Activated B cell treated with CpG ODN at 0.5 μM for 24 hours (primary cell): ENCODE data around the gene PRKN. TPM values are rescaled to one million over a fixed set of nuclear protein-coding genes. Genes with fewer than 3 reads are reported as not detected.

Experiments used
- ATAC-seq: fragments of 200-7000 bp; cut with Tn5 transposase; one replicate; pipeline ENCODE4 v1.10.0; 2021; ENCODE audit warnings: low read depth, mild to moderate bottlenecking, moderate library complexity
- CTCF ChIA-PET: fragments of 350-600 bp; sonication (Branson Sonifier 250); formaldehyde crosslinking; loops from one replicate; lab custom pipeline; 2021; ENCODE audit warnings: antibody characterized with exemption; lab: Charles Lee
- POLR2A ChIA-PET: fragments of 350-600 bp; sonication (Branson Sonifier 250); formaldehyde crosslinking; loops from one replicate; lab custom pipeline; 2021; ENCODE audit warnings: antibody characterized with exemption; lab: Charles Lee
- DNase-seq: peaks from one replicate; pipeline ENCODE4 v3.0.0; 2022
- H3K27ac Mint-ChIP-seq: one replicate; pipeline ENCODE4 v1.8.0; 2020; ENCODE audit warnings: mixed read lengths
- H3K27me3 Mint-ChIP-seq: one replicate; pipeline ENCODE4 v1.8.0; 2021; ENCODE audit warnings: mixed read lengths
- H3K36me3 Mint-ChIP-seq: one replicate; pipeline ENCODE4 v1.8.0; 2021; ENCODE audit warnings: low read depth, mixed read lengths
- H3K4me1 Mint-ChIP-seq: one replicate; pipeline ENCODE4 v1.8.0; 2021; ENCODE audit warnings: mixed read lengths
- H3K4me3 Mint-ChIP-seq: one replicate; pipeline ENCODE4 v1.8.0; 2020; ENCODE audit warnings: mild to moderate bottlenecking, mixed read lengths
- H3K9me3 Mint-ChIP-seq: one replicate; pipeline ENCODE4 v1.8.0; 2020; ENCODE audit warnings: mixed read lengths
- CTCF ChIP-seq: fragments of 200-600 bp; IDR thresholded peaks from one replicate; pipeline ENCODE4 v1.8.0; 2022; ENCODE audit warnings: antibody characterized with exemption, mild to moderate bottlenecking
- intact Hi-C: fragments of 100-400 bp; cut with micrococcal nuclease; formaldehyde crosslinking; loops from one replicate; pipeline ENCODE4 v1.15.1; 2024
- total RNA-seq: library from RNA; stranded (reverse); gene quantifications from 2 replicates; pipeline ENCODE4 v1.2.3, GENCODE V29; 2022

Gene PRKN
- total RNA-seq, 1 donor from 2014 or later, result 2.3 TPM

- POLR2A ChIA-PET, result no interaction called here
- CTCF ChIA-PET, result no interaction called here
- ATAC-seq (no peak), DNase-seq (no peak)
- Mint-ChIP-seq H3K4me3 (no peak overlapping the region), H3K36me3 (no peaks in the 10 kb centered on the region), H3K27ac (no peak overlapping the region), H3K9me3 (peaks cover 3% of the 10 kb centered on the region), H3K4me1 (no peaks in the 10 kb centered on the region), H3K27me3 (no peaks in the 10 kb centered on the region)
- intact Hi-C loops, result no loop called here
- no peak for TF ChIP-seq CTCF
These were observed 43.5 kb downstream of the PRKN start for GRCh38 chr6:162684052-162684451.

GRCh38 chr6:162683135-162683534 is 44.4 kb downstream of the PRKN start:
- ATAC-seq (no peak), DNase-seq (no peak)
- H3K4me1 Mint-ChIP-seq, result no peaks in the 10 kb centered on the region
- peaks cover 3% of the 10 kb centered on the region for H3K9me3 Mint-ChIP-seq
- no peaks in the 10 kb centered on the region for H3K27me3 Mint-ChIP-seq
- ChIA-PET POLR2A (no interaction called here), CTCF (no interaction called here)
- no peak overlapping the region for H3K4me3 Mint-ChIP-seq
- intact Hi-C loops, result no loop called here
- no peak overlapping the region for H3K27ac Mint-ChIP-seq
- H3K36me3 Mint-ChIP-seq, result no peaks in the 10 kb centered on the region
- TF ChIP-seq CTCF, result no peak

- TF ChIP-seq CTCF, result no peak
- Mint-ChIP-seq H3K27ac (no peak overlapping the region), H3K4me3 (no peak overlapping the region), H3K36me3 (no peaks in the 10 kb centered on the region), H3K4me1 (no peaks in the 10 kb centered on the region), H3K27me3 (no peaks in the 10 kb centered on the region), H3K9me3 (peaks cover 3% of the 10 kb centered on the region)
- CTCF ChIA-PET, result no interaction called here
- intact Hi-C loops, result no loop called here
- DNase-seq, result no peak
- POLR2A ChIA-PET, result no interaction called here
- ATAC-seq, result no peak
These were observed 46.1 kb downstream of the PRKN start for GRCh38 chr6:162681447-162681846.

GRCh38 chr6:162680871-162681270 is 46.7 kb downstream of the PRKN start:
- CTCF ChIA-PET, result no interaction called here
- H3K27ac Mint-ChIP-seq, result no peak overlapping the region
- DNase-seq, result no peak
- POLR2A ChIA-PET, result no interaction called here
- no peaks in the 10 kb centered on the region for H3K36me3 Mint-ChIP-seq
- no peaks in the 10 kb centered on the region for H3K4me1 Mint-ChIP-seq
- peaks cover 3% of the 10 kb centered on the region for H3K9me3 Mint-ChIP-seq
- no peak overlapping the region for H3K4me3 Mint-ChIP-seq
- no peak for TF ChIP-seq CTCF
- no peaks in the 10 kb centered on the region for H3K27me3 Mint-ChIP-seq
- ATAC-seq, result no peak
- intact Hi-C loops, result no loop called here

GRCh38 chr6:162680367-162680766 is 47.2 kb downstream of the PRKN start:
- ATAC-seq (no peak), DNase-seq (no peak)
- CTCF ChIA-PET, result no interaction called here
- H3K36me3 Mint-ChIP-seq, result no peaks in the 10 kb centered on the region
- no peak for TF ChIP-seq CTCF
- H3K4me1 Mint-ChIP-seq, result no peaks in the 10 kb centered on the region
- POLR2A ChIA-PET, result no interaction called here
- H3K4me3 Mint-ChIP-seq, result no peak overlapping the region
- H3K27ac Mint-ChIP-seq, result no peak overlapping the region
- intact Hi-C loops, result no loop called here
- H3K9me3 Mint-ChIP-seq, result peaks cover 3% of the 10 kb centered on the region
- H3K27me3 Mint-ChIP-seq, result no peaks in the 10 kb centered on the region
